ENCODE data around the gene EPHB3.

Gene EPHB3

GRCh38 chr3:184582646-184583577 lies 21.3 kb downstream of the EPHB3 start:
- DNase-seq = no peak

- no peak for DNase-seq
Measured at GRCh38 chr3:184583578-184584451, 22.2 kb downstream of the EPHB3 start.

- no peak for DNase-seq
Measured at GRCh38 chr3:184584464-184584891, 22.9 kb downstream of the EPHB3 start.

DNA sequence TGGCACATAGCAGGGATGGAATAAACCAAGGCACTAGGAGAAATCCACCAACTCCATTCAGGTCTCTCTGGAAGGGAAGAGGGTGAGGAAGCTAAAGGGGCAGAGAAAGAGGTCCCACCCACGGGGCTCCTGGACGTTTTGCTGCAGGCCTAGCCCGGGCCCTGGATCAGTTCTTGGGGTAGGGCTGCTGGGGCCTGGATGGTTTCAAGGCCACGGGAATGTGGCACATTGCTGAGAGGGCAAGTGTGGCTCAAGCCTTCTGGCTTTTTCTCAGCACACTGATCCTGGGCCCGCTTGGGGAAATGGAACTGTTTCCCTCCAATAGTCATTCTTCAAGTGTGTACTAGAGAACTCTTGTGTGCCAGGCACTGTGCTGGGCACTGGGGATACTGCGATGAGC lies 24.0 kb downstream of the EPHB3 start:
- DNase-seq = no peak

GRCh38 chr3:184586851-184587250 lies 25.3 kb downstream of the EPHB3 start:
- DNase-seq = peak; percentile 49

DNA sequence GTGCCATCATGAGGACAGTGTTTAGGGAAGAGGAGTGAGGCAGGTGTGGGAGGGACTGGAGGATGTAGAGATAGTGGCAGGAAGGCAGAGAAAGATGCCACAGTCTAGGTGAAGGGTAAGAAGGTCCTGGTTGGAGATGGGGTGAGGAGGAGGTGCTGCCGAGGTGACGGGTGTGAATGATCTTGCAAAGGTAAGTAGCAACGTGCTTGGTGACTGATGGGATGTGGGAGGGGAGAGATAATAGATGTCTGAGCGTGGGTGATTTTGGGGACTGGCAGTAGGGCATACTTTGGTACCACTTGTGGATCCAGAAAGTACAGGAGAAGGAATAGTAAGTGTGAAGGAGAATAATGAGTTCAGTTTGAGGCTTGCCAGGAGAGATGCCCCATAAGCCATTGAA lies 27.2 kb downstream of the EPHB3 start:
- no peak for DNase-seq

GRCh38 chr3:184590795-184591194 lies 29.2 kb downstream of the EPHB3 start:
- DNase-seq = no peak

GRCh38 chr3:184591789-184592188 lies 30.2 kb downstream of the EPHB3 start:
- no peak for DNase-seq

GRCh38 chr3:184592371-184593219 lies 31.0 kb downstream of the EPHB3 start:
- no peak for DNase-seq

GRCh38 chr3:184593220-184593927 lies 31.8 kb downstream of the EPHB3 start:
- no peak for DNase-seq

DNA sequence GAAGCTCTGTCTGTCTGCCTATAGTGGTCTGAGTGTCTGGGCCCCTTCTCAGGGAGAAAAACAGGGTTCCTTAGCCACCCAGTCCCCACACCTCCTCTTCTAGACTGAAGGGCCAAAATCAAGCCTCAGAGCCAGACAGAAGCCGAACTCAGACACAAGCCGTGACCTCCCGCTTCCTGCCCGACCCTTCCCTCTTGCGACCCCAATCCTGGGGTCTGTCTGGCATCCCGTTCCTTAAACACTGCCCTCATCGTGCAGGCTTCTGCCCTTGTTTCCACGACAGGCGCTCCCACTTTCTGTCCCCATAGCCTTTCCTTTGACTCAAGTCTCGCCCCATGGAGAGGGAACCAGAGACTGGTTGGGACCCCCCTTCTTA lies 32.3 kb downstream of the EPHB3 start:
- DNase-seq = no peak

DNA sequence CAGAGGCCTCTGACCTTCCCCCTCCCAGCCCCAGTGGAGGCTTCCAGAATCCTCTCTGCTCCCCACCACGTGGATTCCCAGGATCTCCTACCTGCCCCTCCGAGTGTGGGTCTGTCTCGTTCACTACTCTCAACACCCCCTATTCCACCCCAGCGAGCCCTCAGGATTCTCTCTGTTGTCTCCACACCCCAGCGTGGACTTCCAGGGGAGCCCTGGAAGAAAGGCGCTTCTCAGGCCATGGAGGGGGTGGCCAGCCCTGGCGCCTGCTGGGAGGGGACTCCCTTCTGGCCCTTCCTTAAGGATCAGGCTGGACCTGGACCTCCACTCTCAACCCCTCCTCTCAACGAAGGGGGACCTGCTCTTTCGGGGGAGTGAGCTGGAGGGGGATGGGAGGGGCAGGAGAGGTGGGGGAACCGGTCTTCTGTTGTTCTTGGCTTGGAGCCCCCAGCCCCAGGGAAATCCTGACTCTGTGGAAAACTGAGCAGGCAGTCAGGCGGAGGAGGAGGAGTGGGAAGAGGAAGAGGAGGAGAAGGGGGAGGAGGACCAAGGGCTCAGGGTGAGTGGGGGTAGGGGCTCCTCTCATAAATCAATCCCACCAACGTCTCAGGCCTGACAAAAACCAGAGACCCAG lies 32.9 kb downstream of the EPHB3 start:
- no peak for DNase-seq

DNA sequence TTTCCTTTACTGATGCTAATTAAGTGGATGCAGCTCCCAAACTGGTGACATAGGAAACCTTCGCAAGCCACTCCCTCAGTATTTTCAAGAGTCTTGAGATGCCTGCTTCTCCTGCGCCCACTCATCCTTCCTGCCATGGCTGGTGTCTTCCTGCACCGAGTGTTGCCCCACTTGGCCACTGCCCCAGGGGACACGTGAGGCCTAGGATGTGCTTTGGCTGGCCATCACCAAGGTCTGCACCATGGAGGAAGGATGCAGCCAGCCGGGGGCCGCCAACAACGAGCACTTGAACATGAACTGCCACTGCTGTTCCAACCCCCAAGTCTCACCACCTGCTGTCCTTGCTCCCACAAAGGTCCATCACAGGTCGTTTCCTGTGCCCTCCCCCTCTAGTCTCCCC lies 34.1 kb downstream of the EPHB3 start:
- DNase-seq = no peak

DNA sequence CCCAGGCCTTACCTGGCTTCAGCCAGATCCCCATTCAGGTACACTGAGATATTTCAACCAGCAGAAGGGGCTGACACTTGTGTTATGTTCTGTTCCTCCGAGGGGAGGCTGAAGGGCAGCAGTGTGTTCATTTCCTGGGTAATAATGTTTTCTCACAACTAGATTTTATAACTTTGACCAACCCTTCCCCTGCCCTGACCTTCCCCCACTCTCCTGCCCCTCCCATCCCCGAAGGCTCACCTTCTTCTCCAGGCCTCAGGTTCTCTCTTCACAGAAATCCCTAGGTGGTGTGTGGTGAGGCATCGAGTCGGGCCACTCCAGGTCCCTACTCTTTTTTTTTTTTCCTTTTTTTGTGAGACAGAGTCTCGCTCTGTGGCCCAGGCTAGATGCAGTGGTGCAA lies 34.6 kb downstream of the EPHB3 start:
- no peak for DNase-seq

- no peak for DNase-seq
Measured at GRCh38 chr3:184596886-184597575, 35.4 kb downstream of the EPHB3 start.

- no peak for DNase-seq
Measured at GRCh38 chr3:184597829-184598573, 36.4 kb downstream of the EPHB3 start.

DNA sequence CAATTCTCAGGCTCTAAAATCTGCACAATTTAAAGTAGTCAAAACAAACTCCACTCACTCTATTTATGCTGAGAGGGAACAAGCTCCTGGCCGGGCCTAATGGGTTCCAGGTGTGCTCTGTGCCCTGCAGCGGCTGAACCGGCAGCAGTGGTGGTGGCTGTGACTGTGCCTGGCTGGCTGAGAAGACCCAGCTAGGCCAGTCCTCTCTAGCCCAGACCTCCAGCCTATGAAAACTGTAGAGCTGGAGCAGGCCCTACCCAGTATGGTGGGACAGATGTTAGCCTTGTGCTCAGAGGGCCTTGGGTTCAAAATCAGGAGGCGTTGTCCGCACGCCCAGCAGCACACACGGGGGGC lies 37.0 kb downstream of the EPHB3 start:
- no peak for DNase-seq

DNA sequence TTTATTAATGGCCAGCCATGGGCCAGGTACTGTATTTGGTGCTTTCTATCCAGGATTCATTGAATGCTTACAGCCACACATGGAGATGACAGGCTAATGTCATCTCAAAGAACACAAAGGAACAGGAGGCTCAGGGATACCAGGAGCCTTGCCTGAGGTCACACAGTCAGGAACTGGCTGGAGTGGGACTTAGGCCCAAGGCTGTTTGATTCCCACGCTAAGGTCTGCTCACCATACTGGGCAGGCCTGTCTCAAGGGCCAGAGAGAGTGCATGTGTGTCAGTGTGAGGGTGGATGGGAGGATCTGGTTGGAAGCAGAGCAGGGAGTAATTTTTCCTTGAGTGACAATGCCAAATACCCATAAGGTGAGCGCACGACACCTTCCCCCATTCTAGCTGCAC lies 37.6 kb downstream of the EPHB3 start:
- no peak for DNase-seq

DNA sequence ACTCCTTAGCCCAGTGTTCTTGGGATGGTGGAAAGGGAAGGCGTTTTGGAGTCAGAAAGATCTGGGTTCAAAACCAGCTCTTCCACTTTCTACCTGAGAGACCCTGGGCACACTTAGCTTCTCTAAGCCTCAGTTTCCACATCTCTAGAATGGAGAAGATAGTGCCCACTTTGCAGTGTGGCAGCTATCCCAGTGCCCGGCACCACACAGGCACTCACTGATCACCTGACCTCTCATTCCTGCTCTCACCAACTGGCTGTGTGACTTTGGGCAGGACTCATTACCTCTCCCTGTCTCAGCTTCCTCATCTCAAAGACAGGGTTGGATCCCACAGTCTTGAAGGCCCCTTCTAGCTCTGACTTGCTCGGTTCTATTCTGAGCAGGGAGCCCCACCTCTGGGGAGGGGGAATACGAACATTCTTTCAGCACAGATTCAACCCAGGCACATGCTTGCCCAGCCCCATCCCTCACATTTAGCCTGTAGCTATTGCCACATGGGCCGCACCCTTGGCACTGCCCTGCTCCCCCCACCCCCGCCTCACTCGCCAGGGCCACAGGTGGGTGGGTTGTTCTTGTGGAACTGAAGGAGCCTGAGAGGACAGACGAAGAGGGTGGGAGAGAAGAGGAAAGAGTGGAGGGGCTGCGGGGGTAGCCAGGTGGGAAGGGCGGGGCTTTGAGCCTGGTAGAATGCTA lies 39.2 kb downstream of the EPHB3 start:
- no peak for DNase-seq

Data from inflammatory macrophage treated with lipopolysaccharide for 4 hours (primary cell).